Limb (tissue), 2 donors: ENCODE data around the gene RAB11FIP4.
"Not testable (repeated sequence)": the region's sequence is repeated elsewhere in the genome, so short reads cannot be mapped to it uniquely, and the experiment has no call there.

Experiments used
- DNase-seq, 2 donors: peaks; one replicate each; pipeline ENCODE4 v3.0.0-alpha.2; 2016; ENCODE audit errors: extremely low spot score in 2 of 2

Gene RAB11FIP4

GRCh38 chr17:31391496-31391949 lies at the start of gene RAB11FIP4:
TSS of gene RAB11FIP4 (plus strand) at chr17:31391675. CDS start at chr17:31391853, 178 bp downstream.
- DNase-seq: peak in 1 of 2 donors; percentile 73

- DNase-seq: not testable (repeated sequence)
These were observed 46.2 kb upstream of the RAB11FIP4 start for GRCh38 chr17:31345191-31345747.

DNA sequence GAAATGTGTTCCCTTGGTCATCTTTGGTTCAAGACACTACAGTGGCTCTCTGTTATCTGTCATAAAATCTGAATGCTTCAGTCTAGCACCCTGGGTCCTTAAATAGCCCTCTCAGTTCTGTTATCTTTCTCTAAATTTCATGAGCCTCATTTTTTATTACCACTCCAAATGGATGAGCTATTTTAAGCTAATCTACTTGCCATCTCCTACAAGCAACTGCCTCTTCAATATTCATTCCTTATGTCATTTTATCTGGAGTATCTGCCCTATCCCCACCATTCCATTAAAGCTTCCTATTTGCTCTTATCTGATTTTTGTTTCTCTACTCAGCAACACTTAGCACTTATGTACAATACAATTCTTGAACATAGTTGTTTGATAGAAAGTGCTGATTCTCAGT lies 42.0 kb upstream of the RAB11FIP4 start:
- DNase-seq: no peak

GRCh38 chr17:31355935-31356334 lies 35.5 kb upstream of the RAB11FIP4 start:
- DNase-seq: no peak

- no peak for DNase-seq
These were observed 34.4 kb upstream of the RAB11FIP4 start for GRCh38 chr17:31357091-31357490.

- DNase-seq: no peak
These were observed 33.6 kb upstream of the RAB11FIP4 start for GRCh38 chr17:31357839-31358394.

DNA sequence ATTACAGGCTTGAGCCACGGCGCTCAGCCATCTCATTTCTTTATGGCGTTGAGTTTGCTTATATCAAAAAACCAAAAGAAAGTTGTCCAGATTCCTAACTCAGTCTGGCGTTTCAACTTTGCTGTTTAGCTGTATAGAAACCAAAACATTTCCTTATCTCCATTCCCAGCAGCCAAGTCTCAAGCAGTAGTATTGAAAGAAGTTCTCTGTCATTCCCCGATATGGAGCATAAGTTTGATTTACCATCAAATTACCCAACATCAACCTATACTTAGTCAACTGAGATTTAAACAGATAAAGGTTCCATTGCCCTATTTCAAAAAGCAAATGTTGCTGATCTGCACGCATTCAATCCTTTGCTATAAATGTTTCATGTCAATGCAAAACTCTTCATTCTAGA lies 27.5 kb upstream of the RAB11FIP4 start:
- no peak for DNase-seq

DNA sequence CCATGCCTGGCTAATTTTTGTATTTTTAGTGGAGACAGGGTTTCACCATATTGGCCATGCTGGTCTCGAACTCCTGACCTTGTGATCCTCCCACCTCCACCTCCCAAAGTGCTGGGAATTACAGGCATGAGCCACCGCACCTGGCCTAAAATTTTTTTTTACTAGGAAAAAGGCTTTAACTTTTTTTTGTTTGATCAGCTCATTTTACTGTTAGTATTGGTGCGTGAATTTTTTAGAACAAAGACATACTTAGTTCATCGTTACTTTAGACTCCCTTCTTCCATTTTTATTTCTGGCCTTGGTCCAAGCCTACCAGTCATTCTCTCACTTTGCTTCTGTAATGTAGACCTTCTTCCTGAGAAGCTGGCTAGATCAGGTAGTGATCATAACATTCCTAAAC lies 25.4 kb upstream of the RAB11FIP4 start:
- DNase-seq: no peak

DNA sequence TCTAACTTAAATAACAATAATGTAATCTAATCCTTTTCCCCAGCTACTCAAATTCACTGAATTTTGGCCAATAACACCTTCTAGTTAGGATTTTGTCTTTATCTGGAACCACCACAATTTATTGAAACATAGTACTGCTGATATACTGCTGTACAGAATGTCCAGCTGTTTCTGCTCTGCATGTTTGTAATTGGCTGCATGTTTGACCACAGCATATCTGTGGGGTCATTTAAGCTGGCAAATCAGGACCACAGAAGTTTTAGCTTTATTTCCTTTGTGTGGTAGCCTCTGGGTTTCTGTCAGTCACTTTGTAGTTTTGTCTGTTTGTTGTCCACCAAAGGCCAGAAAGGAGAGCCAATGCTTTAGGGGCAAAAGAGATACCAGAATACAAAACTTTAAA lies 22.2 kb upstream of the RAB11FIP4 start:
- no peak for DNase-seq

DNA sequence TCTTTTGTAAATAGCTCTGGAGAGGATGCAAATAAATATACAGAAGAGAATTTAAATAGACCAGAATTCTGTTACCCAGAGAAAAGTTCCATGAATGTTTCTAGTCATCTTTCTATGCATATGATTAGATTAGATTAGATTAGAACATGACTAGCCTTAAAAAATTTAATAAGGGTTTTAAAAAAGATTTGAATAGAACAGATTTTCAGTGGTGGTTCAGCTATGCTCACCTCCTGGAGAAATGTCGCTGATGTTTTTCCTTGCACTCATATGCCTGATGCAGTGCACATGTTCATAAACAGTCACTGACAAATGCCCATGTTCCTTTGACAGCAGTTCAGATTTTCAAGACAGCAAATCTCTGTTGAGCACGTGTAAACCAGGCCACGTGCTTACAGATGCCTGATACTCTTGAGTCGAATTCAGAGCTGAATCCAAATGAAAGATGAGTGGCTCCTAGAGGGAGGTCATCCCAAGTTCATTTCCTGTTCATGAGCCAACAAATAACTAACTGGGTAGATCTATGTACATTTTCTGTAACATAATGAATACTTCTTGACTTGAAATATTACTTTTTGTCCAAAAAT lies 19.9 kb upstream of the RAB11FIP4 start:
- DNase-seq: peak in 1 of 2 donors; percentile 59

- DNase-seq: no peak
These were observed 18.1 kb upstream of the RAB11FIP4 start for GRCh38 chr17:31373150-31374093.

GRCh38 chr17:31374094-31374447 lies 17.4 kb upstream of the RAB11FIP4 start:
- DNase-seq: no peak

GRCh38 chr17:31374503-31374902 lies 17.0 kb upstream of the RAB11FIP4 start:
- no peak for DNase-seq

DNA sequence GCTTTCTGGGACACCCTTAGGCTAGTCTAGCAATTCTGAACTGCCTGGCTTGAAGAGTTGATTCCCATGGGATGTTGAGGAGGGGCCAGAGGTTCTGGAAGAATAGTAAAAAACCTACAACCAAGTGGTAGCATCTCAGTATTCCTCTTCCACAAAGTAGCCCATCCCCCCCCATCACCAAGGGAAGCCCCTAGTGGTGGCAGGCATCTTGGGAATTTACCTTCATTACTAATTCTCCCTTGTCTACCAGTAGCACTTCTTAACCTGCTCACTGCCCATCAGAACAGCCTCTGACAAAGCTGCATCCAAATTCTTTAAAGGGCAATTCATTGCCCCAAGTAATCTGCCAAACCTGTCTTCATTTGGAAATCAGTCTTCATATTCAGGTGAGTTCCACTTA lies 12.8 kb upstream of the RAB11FIP4 start:
- no peak for DNase-seq

- DNase-seq: no peak
These were observed 11.8 kb upstream of the RAB11FIP4 start for GRCh38 chr17:31379597-31380205.

DNA sequence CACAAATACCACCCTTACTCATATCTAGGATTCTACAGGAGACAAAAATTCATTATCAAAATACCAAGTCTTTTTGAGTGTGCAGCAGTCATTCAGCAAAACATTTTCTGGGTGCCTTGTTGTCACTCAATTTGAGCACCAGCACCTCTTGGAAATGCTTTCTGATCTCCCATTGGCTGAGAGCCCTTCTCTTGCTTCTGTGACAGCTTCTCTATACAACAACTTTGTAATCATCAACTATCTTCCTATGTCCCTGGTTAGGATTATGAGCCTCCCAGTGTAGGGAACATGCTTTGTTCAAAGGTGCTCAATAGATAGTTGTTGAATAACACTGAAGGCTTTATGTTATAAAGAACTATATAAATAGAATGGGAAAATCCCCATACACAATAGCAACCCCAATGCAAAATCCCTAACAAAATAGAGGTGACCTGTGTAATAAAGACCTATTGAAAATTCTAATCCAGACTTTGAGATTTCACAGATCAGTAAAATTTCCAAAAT lies 10.3 kb upstream of the RAB11FIP4 start:
- DNase-seq: no peak

DNA sequence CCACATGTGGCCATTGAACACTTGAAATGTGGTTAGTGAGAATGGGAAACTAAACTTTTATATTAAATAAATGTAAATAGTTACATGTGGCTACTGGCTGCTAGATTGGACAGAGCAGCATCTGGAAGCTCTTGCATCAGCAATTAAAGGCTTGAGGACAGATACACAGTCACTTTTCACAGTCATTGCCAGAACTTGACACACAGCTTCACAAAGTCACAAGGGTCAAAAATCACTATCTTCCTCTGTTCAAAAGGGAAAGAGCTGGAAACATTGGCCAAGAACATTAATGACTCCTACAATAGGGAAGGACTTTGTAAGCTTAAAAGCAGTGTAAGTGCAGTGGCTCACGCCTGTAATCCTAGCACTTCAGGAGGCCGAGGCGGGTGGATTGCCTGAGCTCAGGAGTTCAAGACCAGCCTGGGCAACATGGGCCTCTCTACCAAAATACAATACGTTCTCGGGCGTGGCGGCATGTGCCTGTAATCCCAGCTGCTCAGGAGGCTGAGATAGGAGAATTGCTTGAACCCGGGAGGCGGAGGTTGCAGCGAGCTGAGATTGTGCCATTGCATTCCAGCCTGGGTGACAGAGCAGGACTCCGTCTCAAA lies 8.7 kb upstream of the RAB11FIP4 start:
- not testable (repeated sequence) for DNase-seq

- DNase-seq: not testable (repeated sequence)
These were observed 8.0 kb upstream of the RAB11FIP4 start for GRCh38 chr17:31383488-31383887.

GRCh38 chr17:31385428-31386285 lies 5.8 kb upstream of the RAB11FIP4 start:
- no peak for DNase-seq

DNA sequence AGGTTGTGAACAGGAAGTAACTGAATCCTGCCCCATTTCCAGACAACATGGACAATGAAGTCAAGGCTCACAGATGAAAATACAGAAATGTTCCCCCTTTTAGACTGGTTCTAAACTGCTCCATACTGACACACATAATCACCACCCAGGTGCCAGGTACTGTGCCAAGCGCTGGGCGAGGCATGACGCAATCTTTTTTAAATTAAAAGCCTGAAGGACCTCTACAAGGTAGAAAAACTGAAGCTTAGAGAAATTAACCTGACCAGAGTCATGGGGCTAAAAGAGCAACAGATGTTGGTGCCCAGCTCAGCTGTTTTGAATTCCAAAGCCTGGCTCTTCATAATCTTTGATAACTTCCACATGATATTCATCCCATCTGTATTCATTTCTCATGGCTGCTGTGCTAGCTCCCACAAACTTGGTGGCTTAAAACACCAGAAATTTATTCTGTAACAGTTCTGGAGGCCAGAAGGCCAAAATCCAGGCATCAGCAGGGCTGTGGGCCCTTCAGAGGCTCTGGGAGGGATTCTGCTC lies 4.9 kb upstream of the RAB11FIP4 start:
- DNase-seq: no peak
